ENCODE measurements around the gene IL27RA. TPM values are rescaled to one million over a fixed set of nuclear protein-coding genes. Genes with fewer than 3 reads are reported as not detected.

Gene IL27RA
- total and polyA plus RNA-seq, 2 donors (not counting 3 experiments of a cell fraction or from before 2014, with no cell fraction given), result 1.6 to 4.5 TPM

DNA sequence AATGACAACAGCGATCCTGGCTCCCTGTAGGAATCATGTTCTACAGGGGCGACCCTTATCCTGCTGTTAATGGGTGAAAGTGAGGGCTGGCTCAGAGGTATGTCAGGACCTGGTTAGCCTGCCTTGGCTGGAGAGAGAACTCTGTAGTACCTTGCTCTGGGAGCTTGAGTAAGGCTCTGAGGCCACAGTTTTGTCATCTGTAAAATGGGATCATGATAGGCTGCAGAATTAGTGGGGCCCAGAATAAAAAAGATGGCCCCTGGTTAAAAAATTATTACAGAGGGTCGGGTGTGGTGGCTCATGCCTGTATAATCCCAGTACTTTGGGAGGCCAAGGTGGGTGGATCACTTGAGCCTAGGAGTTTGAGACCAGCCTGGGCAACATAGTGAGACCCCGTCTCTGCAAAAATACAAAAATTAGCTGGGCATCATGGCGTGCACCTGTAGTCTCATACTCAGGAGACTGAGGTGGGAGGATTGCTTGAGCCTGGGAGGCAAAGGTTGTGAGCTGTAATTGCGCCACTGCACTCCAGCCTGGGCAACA, 69.5 kb downstream of the IL27RA start:
- Histone ChIP-seq H3K27me3 (ENCODE audit: control insufficient read depth in 2 of 2, insufficient read depth in 2 of 2, low read length in 2 of 2) (no peaks in the 10 kb centered on the region), H3K9me3 (replicated peaks; ENCODE audit: control insufficient read depth, insufficient read depth, low read length) (no peaks in the 10 kb centered on the region), H3K4me2 (ENCODE audit: insufficient read depth, low read length) (no peak overlapping the region), H3K4me3 (replicated peaks in 1 of 3; ENCODE audit: insufficient read depth in 1 of 3, low read depth in 1 of 3, low read length in 3 of 3) (no peak overlapping the region), H3K79me2 (ENCODE audit: control insufficient read depth, insufficient read depth, low read length) (no peaks in the 10 kb centered on the region), H3K36me3 (ENCODE audit: control insufficient read depth in 2 of 2, extremely low read depth in 1 of 2, insufficient read depth in 2 of 2, low read length in 2 of 2) (peaks cover 0 to 24% of the 10 kb centered on the region in 2 experiments), H3K4me1 (ENCODE audit: control insufficient read depth, extremely low read depth, insufficient read depth, low read length) (no peaks in the 10 kb centered on the region), H3K27ac (ENCODE audit: insufficient read depth, low read depth, low read length) (no peak overlapping the region), H2AFZ (ENCODE audit: low read depth, low read length) (no peak overlapping the region), H3K9ac (replicated peaks; ENCODE audit: extremely low read depth, insufficient read depth, low read length) (no peak overlapping the region), H3K9me1 (replicated peaks; ENCODE audit: control insufficient read depth, extremely low read depth, insufficient read depth, low read length) (no peaks in the 10 kb centered on the region), H4K20me1 (replicated peaks; ENCODE audit: control insufficient read depth, extremely low read depth, insufficient read depth, low read length) (no peaks in the 10 kb centered on the region)
- no peak for TF ChIP-seq FOS (IDR thresholded peaks at IDR 0.05; ENCODE audit: borderline replicate concordance, insufficient read depth, low read length)
- TF ChIP-seq GATA2 (IDR thresholded peaks at IDR 0.05; ENCODE audit: insufficient read depth, insufficient read length, low read depth, low read length), result no peak
- TF ChIP-seq POLR2A (IDR thresholded peaks at IDR 0.05; ENCODE audit: low read depth, low read length), result no peak
- TF ChIP-seq JUN (IDR thresholded peaks at IDR 0.05; ENCODE audit: borderline replicate concordance, insufficient read depth, insufficient read length, low read depth), result no peak
- TF ChIP-seq, protein P1, sequence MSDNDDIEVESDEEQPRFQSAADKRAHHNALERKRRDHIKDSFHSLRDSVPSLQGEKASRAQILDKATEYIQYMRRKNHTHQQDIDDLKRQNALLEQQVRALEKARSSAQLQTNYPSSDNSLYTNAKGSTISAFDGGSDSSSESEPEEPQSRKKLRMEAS (IDR thresholded peaks at IDR 0.05; ENCODE audit: insufficient read depth, insufficient read length), result no peak
- no peak for TF ChIP-seq POLR2AphosphoS5 (IDR thresholded peaks at IDR 0.05; ENCODE audit: insufficient read depth, low read depth, low read length)
- TF ChIP-seq, protein P2, sequence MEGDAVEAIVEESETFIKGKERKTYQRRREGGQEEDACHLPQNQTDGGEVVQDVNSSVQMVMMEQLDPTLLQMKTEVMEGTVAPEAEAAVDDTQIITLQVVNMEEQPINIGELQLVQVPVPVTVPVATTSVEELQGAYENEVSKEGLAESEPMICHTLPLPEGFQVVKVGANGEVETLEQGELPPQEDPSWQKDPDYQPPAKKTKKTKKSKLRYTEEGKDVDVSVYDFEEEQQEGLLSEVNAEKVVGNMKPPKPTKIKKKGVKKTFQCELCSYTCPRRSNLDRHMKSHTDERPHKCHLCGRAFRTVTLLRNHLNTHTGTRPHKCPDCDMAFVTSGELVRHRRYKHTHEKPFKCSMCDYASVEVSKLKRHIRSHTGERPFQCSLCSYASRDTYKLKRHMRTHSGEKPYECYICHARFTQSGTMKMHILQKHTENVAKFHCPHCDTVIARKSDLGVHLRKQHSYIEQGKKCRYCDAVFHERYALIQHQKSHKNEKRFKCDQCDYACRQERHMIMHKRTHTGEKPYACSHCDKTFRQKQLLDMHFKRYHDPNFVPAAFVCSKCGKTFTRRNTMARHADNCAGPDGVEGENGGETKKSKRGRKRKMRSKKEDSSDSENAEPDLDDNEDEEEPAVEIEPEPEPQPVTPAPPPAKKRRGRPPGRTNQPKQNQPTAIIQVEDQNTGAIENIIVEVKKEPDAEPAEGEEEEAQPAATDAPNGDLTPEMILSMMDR (IDR thresholded peaks at IDR 0.05; ENCODE audit: extremely low read depth in 1 of 2, insufficient read depth in 1 of 2, low read depth in 1 of 2, low read length in 2 of 2), result no peak
- TF ChIP-seq EZH2 (IDR thresholded peaks at IDR 0.05; ENCODE audit: borderline replicate concordance, low read depth, low read length, severe bottlenecking), result no peak
- no peak for TF ChIP-seq MYC (IDR thresholded peaks at IDR 0.05; ENCODE audit: low read depth, low read length)
- POLR2A ChIA-PET, result no interaction called here
- CTCF ChIA-PET, result no interaction called here
- DNase-seq (ENCODE audit: low read depth, low spot score) (no peak), FAIRE-seq (no peak)
- dilution Hi-C loops (cut with MboI; ENCODE audit: extremely low pct_ligation_motif_present, low sequenced_read_pairs) (no loop called here), intact Hi-C loops (cut with micrococcal nuclease) (no loop called here)
- no TSS peak for BruUV-seq (replicated peaks)

All from endothelial cell of umbilical vein (primary cell).